Esophagus muscularis mucosa (tissue), 4 donors: Measurements from ENCODE around the gene IFIT1B.

ENCODE experiments used
- EP300 ChIP-seq: sonication (generic); formaldehyde crosslinking; IDR thresholded peaks from one replicate; pipeline ENCODE4 v1.6.1; 2017; ENCODE audit warnings: antibody characterized with exemption
- POLR2A ChIP-seq: fragments of 450-650 bp; IDR thresholded peaks from one replicate; pipeline ENCODE4 v1.6.1; 2017; ENCODE audit warnings: antibody characterized with exemption, moderate library complexity, mild to moderate bottlenecking, low read depth
- TF ChIP-seq, protein P1 (sequence below), 3 experiments: fragments of 200-600 bp in 2 of 3; fragments of 450-650 bp in 1 of 3; sonication (generic) in 2 of 3; IDR thresholded peaks; one replicate each; pipeline ENCODE4 v1.5.1; 2017 to 2019; ENCODE audit warnings: antibody characterized with exemption in 3 of 3, mild to moderate bottlenecking in 2 of 3, moderate library complexity in 1 of 3

DNA sequence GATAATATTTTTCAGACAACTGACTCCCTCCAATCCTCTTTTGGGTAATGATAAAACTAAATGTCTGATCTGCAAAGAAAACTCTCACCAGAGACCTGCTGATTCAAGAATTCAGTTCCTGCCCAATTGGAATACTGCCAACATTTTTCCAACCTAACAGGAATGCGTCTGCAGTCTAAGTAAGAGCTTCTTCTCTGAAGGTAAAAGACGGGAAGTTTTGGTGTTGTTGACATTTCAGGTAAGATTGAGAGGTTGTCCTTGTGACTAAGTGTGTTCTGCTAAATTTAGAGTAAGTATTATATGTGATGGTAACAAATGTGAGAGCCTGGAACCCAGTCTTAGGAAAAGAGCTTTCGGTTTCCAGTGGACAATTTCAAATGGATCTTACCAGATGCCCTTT is 54.1 kb downstream of the IFIT1B start:
- TF ChIP-seq, protein P1, sequence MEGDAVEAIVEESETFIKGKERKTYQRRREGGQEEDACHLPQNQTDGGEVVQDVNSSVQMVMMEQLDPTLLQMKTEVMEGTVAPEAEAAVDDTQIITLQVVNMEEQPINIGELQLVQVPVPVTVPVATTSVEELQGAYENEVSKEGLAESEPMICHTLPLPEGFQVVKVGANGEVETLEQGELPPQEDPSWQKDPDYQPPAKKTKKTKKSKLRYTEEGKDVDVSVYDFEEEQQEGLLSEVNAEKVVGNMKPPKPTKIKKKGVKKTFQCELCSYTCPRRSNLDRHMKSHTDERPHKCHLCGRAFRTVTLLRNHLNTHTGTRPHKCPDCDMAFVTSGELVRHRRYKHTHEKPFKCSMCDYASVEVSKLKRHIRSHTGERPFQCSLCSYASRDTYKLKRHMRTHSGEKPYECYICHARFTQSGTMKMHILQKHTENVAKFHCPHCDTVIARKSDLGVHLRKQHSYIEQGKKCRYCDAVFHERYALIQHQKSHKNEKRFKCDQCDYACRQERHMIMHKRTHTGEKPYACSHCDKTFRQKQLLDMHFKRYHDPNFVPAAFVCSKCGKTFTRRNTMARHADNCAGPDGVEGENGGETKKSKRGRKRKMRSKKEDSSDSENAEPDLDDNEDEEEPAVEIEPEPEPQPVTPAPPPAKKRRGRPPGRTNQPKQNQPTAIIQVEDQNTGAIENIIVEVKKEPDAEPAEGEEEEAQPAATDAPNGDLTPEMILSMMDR (IDR thresholded peaks at IDR 0.05), result no peak
- TF ChIP-seq POLR2A, result no peak
- TF ChIP-seq EP300, result no peak
